Uterus (tissue), 2 donors: ENCODE results near the gene NCBP1.

ENCODE experiments used
- POLR2A ChIP-seq, 2 donors: fragments of 450-650 bp; IDR thresholded peaks; one replicate each; pipeline ENCODE4 v1.6.1; 2016; ENCODE audit warnings: antibody characterized with exemption in 2 of 2, mild to moderate bottlenecking in 1 of 2, moderate library complexity in 1 of 2
- TF ChIP-seq, protein P1 (sequence below), 4 experiments: fragments of 200-600 bp in 2 of 4; fragments of 450-650 bp in 2 of 4; sonication (generic) in 2 of 4; IDR thresholded peaks; one replicate each; pipeline ENCODE4 v1.5.1; 2016 to 2019; ENCODE audit warnings: antibody characterized with exemption in 4 of 4, mild to moderate bottlenecking in 2 of 4, moderate library complexity in 1 of 4

DNA sequence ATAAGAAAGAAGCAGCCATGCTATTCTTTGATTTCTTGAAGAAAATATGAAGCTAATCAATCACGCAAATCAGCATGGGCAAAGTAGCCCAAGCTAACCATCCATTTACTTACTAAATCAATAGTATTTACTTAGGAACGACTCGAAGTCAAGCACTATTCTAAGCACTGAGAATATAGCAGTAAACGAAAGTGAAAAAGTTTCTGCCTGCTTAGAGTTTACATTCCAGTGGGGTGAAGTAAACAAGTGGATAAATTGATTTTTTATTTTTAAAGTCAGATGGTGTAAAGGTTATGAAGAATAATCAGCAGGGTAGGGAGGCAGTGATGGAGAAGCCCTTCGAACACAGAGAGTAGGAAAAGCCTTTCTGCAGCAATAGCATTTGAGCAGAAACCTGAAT is 6.0 kb upstream of the NCBP1 start:
- TF ChIP-seq, protein P1, sequence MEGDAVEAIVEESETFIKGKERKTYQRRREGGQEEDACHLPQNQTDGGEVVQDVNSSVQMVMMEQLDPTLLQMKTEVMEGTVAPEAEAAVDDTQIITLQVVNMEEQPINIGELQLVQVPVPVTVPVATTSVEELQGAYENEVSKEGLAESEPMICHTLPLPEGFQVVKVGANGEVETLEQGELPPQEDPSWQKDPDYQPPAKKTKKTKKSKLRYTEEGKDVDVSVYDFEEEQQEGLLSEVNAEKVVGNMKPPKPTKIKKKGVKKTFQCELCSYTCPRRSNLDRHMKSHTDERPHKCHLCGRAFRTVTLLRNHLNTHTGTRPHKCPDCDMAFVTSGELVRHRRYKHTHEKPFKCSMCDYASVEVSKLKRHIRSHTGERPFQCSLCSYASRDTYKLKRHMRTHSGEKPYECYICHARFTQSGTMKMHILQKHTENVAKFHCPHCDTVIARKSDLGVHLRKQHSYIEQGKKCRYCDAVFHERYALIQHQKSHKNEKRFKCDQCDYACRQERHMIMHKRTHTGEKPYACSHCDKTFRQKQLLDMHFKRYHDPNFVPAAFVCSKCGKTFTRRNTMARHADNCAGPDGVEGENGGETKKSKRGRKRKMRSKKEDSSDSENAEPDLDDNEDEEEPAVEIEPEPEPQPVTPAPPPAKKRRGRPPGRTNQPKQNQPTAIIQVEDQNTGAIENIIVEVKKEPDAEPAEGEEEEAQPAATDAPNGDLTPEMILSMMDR (IDR thresholded peaks at IDR 0.05): no peak
- TF ChIP-seq POLR2A (IDR thresholded peaks at IDR 0.05): no peak
